HCT116 (cell line): ENCODE results near the gene KDM4D. TPM values are rescaled to one million over a fixed set of nuclear protein-coding genes. Genes with fewer than 3 reads are reported as not detected.

Experiments
- ATAC-seq: fragments of 200-7000 bp; cut with Tn5 transposase; 2 replicates; pipeline ENCODE4 v1.9.1; 2020; ENCODE audit warnings: mild to moderate bottlenecking, moderate library complexity
- BruUV-seq: library from RNA; stranded (reverse); fragments of 400-500 nt; replicated peaks from 2 replicates; lab custom pipeline; 2021; lab: Mats Ljungman, UMichigan
- CTCF ChIA-PET: fragments of 300-600 bp; sonication (Branson Sonifier 250); formaldehyde crosslinking; loops from one replicate; lab custom pipeline; 2021; ENCODE audit warnings: antibody characterized with exemption; lab: Charles Lee
- POLR2A ChIA-PET: fragments of 300-600, 350-600 bp; sonication (Branson Sonifier 250); formaldehyde crosslinking; loops from one replicate; lab custom pipeline; 2021; ENCODE audit warnings: antibody characterized with exemption; lab: Charles Lee
- RAD21 ChIA-PET, 2 experiments: fragments of 300-600 bp; sonication (Branson Sonifier 250); formaldehyde crosslinking; loops; one replicate each; lab custom pipeline; 2023; ENCODE audit warnings: low total read pairs in 2 of 2; ENCODE audit not compliant: uncharacterized antibody in 2 of 2, unreplicated experiment in 2 of 2, low non-redundant PET in 1 of 2; lab: Charles Lee
- DNase-seq: peaks from one replicate; pipeline ENCODE4 v3.0.0-alpha.2; 2010; ENCODE audit warnings: low read depth, low spot score
- H2AFZ ChIP-seq: fragments of 200-600 bp; shearing (Covaris generic), sonication (generic); 2 replicates; pipeline ENCODE4 v1.6.1; 2017; ENCODE audit warnings: low read depth, mixed run types, mixed read lengths, antibody characterized with exemption, low read length; ENCODE audit not compliant: poor library complexity, severe bottlenecking
- H3K27ac ChIP-seq: 2 replicates; pipeline ENCODE4 v1.5.1; 2012; ENCODE audit warnings: low read depth, low read length
- H3K27me3 ChIP-seq: fragments of 200-600 bp; sonication (generic); 2 replicates; pipeline ENCODE4 v1.6.1; 2016; ENCODE audit warnings: mixed run types, low read length, mixed read lengths; ENCODE audit not compliant: insufficient read depth
- H3K36me3 ChIP-seq, 2 experiments: fragments of 200-500 bp in 1 of 2; fragments of 200-600 bp in 1 of 2; sonication (Bioruptor generic) in 1 of 2; sonication (generic) in 1 of 2; 2 replicates each; pipeline versions ENCODE4 v1.5.1 to v1.6.1; 2014 to 2016; ENCODE audit warnings: low read length in 2 of 2, inconsistent platforms in 1 of 2, mixed read lengths in 1 of 2, mixed run types in 1 of 2; ENCODE audit not compliant: insufficient read depth in 2 of 2, control insufficient read depth in 1 of 2
- H3K4me1 ChIP-seq, 2 experiments: fragments of 200-600 bp in 1 of 2; sonication (generic) in 1 of 2; 2 replicates each; pipeline versions ENCODE4 v1.5.1 to v1.6.1; 2012 to 2017; ENCODE audit warnings: low read length in 2 of 2, inconsistent platforms in 1 of 2, mild to moderate bottlenecking in 1 of 2, mixed read lengths in 1 of 2, mixed run types in 1 of 2, moderate library complexity in 1 of 2; ENCODE audit not compliant: insufficient read depth in 2 of 2, control insufficient read depth in 1 of 2
- H3K4me2 ChIP-seq: fragments of 200-600 bp; sonication (generic); 2 replicates; pipeline ENCODE4 v1.6.1; 2017; ENCODE audit warnings: mixed run types, low read length, mixed read lengths
- H3K4me3 ChIP-seq, 2 experiments: fragments of 200-600 bp in 1 of 2; sonication (generic) in 1 of 2; replicated peaks in 1 of 2; 2 replicates each; pipeline ENCODE4 v1.5.1; 2011 to 2016; ENCODE audit warnings: low read length in 2 of 2, control low read depth in 1 of 2, low read depth in 1 of 2, mild to moderate bottlenecking in 1 of 2, mixed read lengths in 1 of 2, mixed run types in 1 of 2
- H3K79me2 ChIP-seq: fragments of 200-600 bp; sonication (generic); 2 replicates; pipeline ENCODE4 v1.6.1; 2017; ENCODE audit warnings: mild to moderate bottlenecking, mixed run types, low read length, moderate library complexity, mixed read lengths; ENCODE audit not compliant: insufficient read depth
- H3K9ac ChIP-seq: fragments of 200-600 bp; sonication (generic); 2 replicates; pipeline ENCODE4 v1.6.1; 2016; ENCODE audit warnings: low read length, mixed read lengths
- H3K9me2 ChIP-seq: fragments of 200-600 bp; sonication (generic), shearing (Covaris generic); 2 replicates; pipeline ENCODE4 v1.6.1; 2017; ENCODE audit warnings: mixed run types, mild to moderate bottlenecking, moderate library complexity; ENCODE audit not compliant: insufficient read depth
- H3K9me3 ChIP-seq, 2 experiments: fragments of 200-500 bp in 1 of 2; fragments of 200-600 bp in 1 of 2; sonication (Bioruptor generic) in 1 of 2; sonication (generic) in 1 of 2; 2 replicates each; pipeline ENCODE4 v1.6.1; 2014 to 2017; ENCODE audit warnings: low read length in 2 of 2, mixed read lengths in 2 of 2, inconsistent platforms in 1 of 2, low read depth in 1 of 2, mild to moderate bottlenecking in 1 of 2, mixed run types in 1 of 2, moderate library complexity in 1 of 2; ENCODE audit not compliant: control insufficient read depth in 1 of 2, insufficient read depth in 1 of 2
- H4K20me1 ChIP-seq: fragments of 200-600 bp; sonication (generic), shearing (Covaris generic); 2 replicates; pipeline ENCODE4 v1.6.1; 2017; ENCODE audit warnings: mixed run types, mild to moderate bottlenecking, moderate library complexity; ENCODE audit not compliant: insufficient read depth
- CBX3 ChIP-seq: IDR thresholded peaks from 2 replicates; pipeline ENCODE4 v1.6.1; 2012; ENCODE audit warnings: low read depth
- CEBPB ChIP-seq: IDR thresholded peaks from 2 replicates; pipeline ENCODE4 v1.6.1; 2012; ENCODE audit warnings: low read depth
- ELF1 ChIP-seq: IDR thresholded peaks from 2 replicates; pipeline ENCODE4 v1.6.1; 2012; ENCODE audit warnings: low read depth, borderline replicate concordance
- EZH2 ChIP-seq: fragments of 200-600 bp; sonication (generic); IDR thresholded peaks from 2 replicates; pipeline ENCODE4 v1.6.1; 2017; ENCODE audit warnings: antibody characterized with exemption, mixed run types
- EZH2phosphoT487 ChIP-seq: fragments of 200-600 bp; IDR thresholded peaks from 2 replicates; pipeline ENCODE4 v1.6.1; 2018; ENCODE audit warnings: antibody characterized with exemption, borderline replicate concordance
- FOSL1 ChIP-seq: IDR thresholded peaks from 2 replicates; pipeline ENCODE4 v1.6.1; 2012; ENCODE audit warnings: low read depth
- POLR2A ChIP-seq: IDR thresholded peaks from 2 replicates; pipeline ENCODE4 v1.7.0; 2011; ENCODE audit warnings: borderline replicate concordance; ENCODE audit not compliant: insufficient read depth, insufficient read length; ENCODE audit errors: extremely low read depth
- POLR2AphosphoS5 ChIP-seq: IDR thresholded peaks from 2 replicates; pipeline ENCODE4 v1.6.1; 2011; ENCODE audit warnings: mild to moderate bottlenecking, low read depth, low read length, moderate library complexity
- RAD21 ChIP-seq: IDR thresholded peaks from 2 replicates; pipeline ENCODE4 v1.6.1; 2012; ENCODE audit warnings: low read depth, mild to moderate bottlenecking
- TCF7L2 ChIP-seq: IDR thresholded peaks from 2 replicates; pipeline ENCODE4 v1.7.0; 2011; ENCODE audit warnings: borderline replicate concordance, inconsistent platforms; ENCODE audit not compliant: insufficient read depth, insufficient read length; ENCODE audit errors: extremely low read depth
- ZFX ChIP-seq: fragments of 450-650 bp; IDR thresholded peaks from 2 replicates; pipeline ENCODE4 v1.6.1; 2017
- intact Hi-C: fragments of 100-400 bp; cut with micrococcal nuclease; formaldehyde crosslinking; loops from 2 replicates; pipeline ENCODE4 v1.10.0; 2022
- total RNA-seq: library from RNA; stranded (reverse); gene quantifications from one replicate; pipeline ENCODE4 v1.2.1, GENCODE V29; 2021; ENCODE audit not compliant: unreplicated experiment

KDM4D gene
- total RNA-seq, 1 experiment from 2014 or later: 2.1 TPM

GRCh38 chr11:94934362-94934761 lies 39.1 kb upstream of the KDM4D start:
- intact Hi-C loops: no loop called here
- Histone ChIP-seq H3K4me2 (no peak overlapping the region), H3K79me2 (no peaks in the 10 kb centered on the region), H3K27me3 (no peaks in the 10 kb centered on the region), H2AFZ (no peak overlapping the region), H4K20me1 (no peaks in the 10 kb centered on the region), H3K9me2 (no peaks in the 10 kb centered on the region), H3K9ac (no peak overlapping the region), H3K4me1 (no peaks in the 10 kb centered on the region), H3K27ac (no peak overlapping the region), H3K9me3 (no peaks in the 10 kb centered on the region), H3K36me3 (no peaks in the 10 kb centered on the region)
- no TSS peak for BruUV-seq
- ATAC-seq: no peak; the same call in 1 of the 2 replicates
- no peak for DNase-seq
- CTCF ChIA-PET: no interaction called here
- POLR2A ChIA-PET: no interaction called here
- TF ChIP-seq TCF7L2 (no peak), FOSL1 (no peak), CEBPB (no peak), POLR2AphosphoS5 (no peak), CBX3 (no peak), ELF1 (no peak), ZFX (no peak)
- TF ChIP-seq, all 23 proteins: peak for 0
- no peak overlapping the region for H3K4me3 ChIP-seq
- RAD21 ChIA-PET: no interaction called here

- no peaks in the 10 kb centered on the region for H3K27me3 ChIP-seq
- no TSS peak for BruUV-seq
- no peak overlapping the region for H3K9ac ChIP-seq
- H3K4me3 ChIP-seq: no peak overlapping the region
- no peak for DNase-seq
- H3K4me1 ChIP-seq: no peaks in the 10 kb centered on the region
- ATAC-seq: no peak
- H2AFZ ChIP-seq: no peak overlapping the region
- intact Hi-C loops: no loop called here
- H3K4me2 ChIP-seq: no peak overlapping the region
- H4K20me1 ChIP-seq: no peaks in the 10 kb centered on the region
- ChIA-PET RAD21 (no interaction called here), CTCF (no interaction called here), POLR2A (no interaction called here)
- H3K79me2 ChIP-seq: no peaks in the 10 kb centered on the region
- TF ChIP-seq POLR2A: no peak
- TF ChIP-seq FOSL1: no peak
- no peak for TF ChIP-seq RAD21
- no peak for TF ChIP-seq EZH2
- no peak for TF ChIP-seq EZH2phosphoT487
- no peak for TF ChIP-seq CEBPB
- TF ChIP-seq POLR2AphosphoS5: no peak
- no peaks in the 10 kb centered on the region for H3K36me3 ChIP-seq
- H3K27ac ChIP-seq: no peak overlapping the region
- no peaks in the 10 kb centered on the region for H3K9me2 ChIP-seq
- H3K9me3 ChIP-seq: no peaks in the 10 kb centered on the region
Measured at GRCh38 chr11:94934846-94935245, 38.7 kb upstream of the KDM4D start.
